Fibroblast of pulmonary artery (primary cell): ENCODE measurements around the gene UBE3A.

ENCODE experiments used
- DNase-seq: peaks from one replicate; pipeline ENCODE4 v3.0.0-alpha.2; 2010; ENCODE audit warnings: low read depth
- H3K4me3 ChIP-seq: replicated peaks from 2 replicates; pipeline ENCODE4 v1.5.1; 2011; ENCODE audit warnings: low read depth, mild to moderate bottlenecking, control low read depth, low read length, moderate library complexity
- TF ChIP-seq, protein P1 (sequence below): IDR thresholded peaks from 2 replicates; pipeline ENCODE4 v1.5.1; 2011; ENCODE audit warnings: mild to moderate bottlenecking, control low read depth, low read length, inconsistent platforms; ENCODE audit errors: missing control alignments

UBE3A gene

GRCh38 chr15:25375557-25375956 lies 63.3 kb downstream of the UBE3A start:
- TF ChIP-seq, protein P1, sequence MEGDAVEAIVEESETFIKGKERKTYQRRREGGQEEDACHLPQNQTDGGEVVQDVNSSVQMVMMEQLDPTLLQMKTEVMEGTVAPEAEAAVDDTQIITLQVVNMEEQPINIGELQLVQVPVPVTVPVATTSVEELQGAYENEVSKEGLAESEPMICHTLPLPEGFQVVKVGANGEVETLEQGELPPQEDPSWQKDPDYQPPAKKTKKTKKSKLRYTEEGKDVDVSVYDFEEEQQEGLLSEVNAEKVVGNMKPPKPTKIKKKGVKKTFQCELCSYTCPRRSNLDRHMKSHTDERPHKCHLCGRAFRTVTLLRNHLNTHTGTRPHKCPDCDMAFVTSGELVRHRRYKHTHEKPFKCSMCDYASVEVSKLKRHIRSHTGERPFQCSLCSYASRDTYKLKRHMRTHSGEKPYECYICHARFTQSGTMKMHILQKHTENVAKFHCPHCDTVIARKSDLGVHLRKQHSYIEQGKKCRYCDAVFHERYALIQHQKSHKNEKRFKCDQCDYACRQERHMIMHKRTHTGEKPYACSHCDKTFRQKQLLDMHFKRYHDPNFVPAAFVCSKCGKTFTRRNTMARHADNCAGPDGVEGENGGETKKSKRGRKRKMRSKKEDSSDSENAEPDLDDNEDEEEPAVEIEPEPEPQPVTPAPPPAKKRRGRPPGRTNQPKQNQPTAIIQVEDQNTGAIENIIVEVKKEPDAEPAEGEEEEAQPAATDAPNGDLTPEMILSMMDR: no peak
- no peak overlapping the region for H3K4me3 ChIP-seq
- DNase-seq: peak; percentile 52

- H3K4me3 ChIP-seq: no peak overlapping the region
- TF ChIP-seq, protein P1: no peak
- peak; percentile 27 for DNase-seq
Observed at GRCh38 chr15:25374143-25374542, 64.7 kb downstream of the UBE3A start.

DNA sequence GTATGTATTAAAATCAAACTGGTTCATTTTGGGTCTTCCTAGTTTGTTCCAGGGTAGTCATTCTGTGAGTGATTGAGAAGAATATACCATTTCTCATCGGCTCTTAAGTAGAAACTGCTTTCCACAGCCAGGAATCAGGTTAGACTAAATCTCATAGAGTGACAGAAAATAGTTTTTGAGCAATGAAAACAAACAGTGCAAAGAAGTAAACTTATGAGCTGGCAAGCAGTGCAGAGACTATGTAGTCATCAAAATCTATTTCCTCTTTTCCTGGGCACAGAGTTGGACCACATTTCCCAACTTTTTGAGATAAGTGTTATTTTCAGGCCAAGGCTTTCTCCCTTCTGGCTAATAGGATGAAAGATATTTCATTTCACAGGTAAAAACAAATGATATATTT lies 66.5 kb downstream of the UBE3A start:
- peak; percentile 69 for DNase-seq
- H3K4me3 ChIP-seq: no peak overlapping the region
- TF ChIP-seq, protein P1: no peak

GRCh38 chr15:25368850-25369249 lies 70.0 kb downstream of the UBE3A start:
- no peak overlapping the region for H3K4me3 ChIP-seq
- TF ChIP-seq, protein P1: no peak
- no peak for DNase-seq

DNA sequence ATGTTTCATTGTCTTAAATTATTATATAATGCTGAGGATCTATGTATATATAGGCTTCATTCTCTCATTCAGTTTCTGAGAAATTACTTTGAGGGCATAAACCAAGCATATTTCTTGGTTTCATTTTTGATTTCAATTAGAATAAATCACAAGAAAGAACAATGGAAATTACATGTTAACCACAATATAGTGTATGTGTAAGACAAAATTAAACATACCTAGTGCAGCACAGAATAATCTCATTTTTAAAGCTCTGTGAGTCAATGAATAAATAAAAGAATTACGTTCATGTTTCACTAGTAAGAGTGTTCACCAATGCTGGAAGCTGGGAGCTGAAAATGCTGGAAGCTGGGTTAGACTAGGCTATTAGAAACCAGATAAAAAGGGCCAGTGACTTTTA lies 72.8 kb downstream of the UBE3A start:
- DNase-seq: no peak
- H3K4me3 ChIP-seq: no peak overlapping the region
- TF ChIP-seq, protein P1: no peak

DNA sequence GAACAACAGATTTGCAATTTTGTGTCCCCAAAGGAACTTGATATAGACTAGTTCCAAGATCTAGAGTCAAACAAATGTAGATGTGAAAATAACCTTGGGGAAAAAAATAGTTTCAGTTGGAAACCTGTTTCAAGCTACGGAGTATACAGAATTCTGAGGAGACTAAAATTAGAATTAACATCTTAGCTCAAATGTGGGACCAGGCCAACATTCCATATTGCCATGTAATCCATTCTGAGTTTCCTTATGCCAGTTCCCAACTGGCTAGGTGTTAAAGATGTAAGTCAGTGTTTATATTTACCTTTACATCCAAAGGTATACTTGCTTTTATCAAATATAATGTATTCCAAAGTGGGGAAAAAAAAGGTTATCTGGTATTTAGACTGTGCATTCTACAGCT lies 76.3 kb downstream of the UBE3A start:
- TF ChIP-seq, protein P1: no peak
- H3K4me3 ChIP-seq: no peak overlapping the region

DNA sequence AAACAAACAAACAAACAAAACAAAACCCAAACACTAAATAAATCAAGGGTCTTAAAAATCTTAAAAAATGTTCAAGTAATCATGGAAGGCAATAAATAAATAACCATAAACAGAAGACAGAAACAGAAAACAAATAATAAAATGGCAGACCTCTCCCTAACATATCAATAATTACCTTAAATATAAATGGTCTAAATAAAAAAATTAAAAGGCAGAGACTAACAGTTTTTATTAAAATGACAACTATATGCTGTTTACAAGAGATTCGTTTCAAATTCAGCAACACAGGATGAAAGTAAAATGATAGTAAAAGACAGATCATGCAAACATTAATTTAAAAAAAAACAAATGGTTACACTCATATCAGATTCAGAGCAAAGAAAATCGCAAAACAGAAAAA lies 91.1 kb downstream of the UBE3A start:
- DNase-seq: no peak
- no peak overlapping the region for H3K4me3 ChIP-seq
- TF ChIP-seq, protein P1: no peak

More for the DNA sequence above, 76.3 kb downstream of the UBE3A start:
- no peak for DNase-seq
